ENCODE measurements around the gene EPN3. TPM values are rescaled to one million over a fixed set of nuclear protein-coding genes. Genes with fewer than 3 reads are reported as not detected.
A peak's percentile ranks its signal among the peaks of the same experiment; 100 is the strongest.

Gene EPN3
- total RNA-seq, 3 donors from 2014 or later = 8.2 to 32.8 TPM; not detected in 1

DNA sequence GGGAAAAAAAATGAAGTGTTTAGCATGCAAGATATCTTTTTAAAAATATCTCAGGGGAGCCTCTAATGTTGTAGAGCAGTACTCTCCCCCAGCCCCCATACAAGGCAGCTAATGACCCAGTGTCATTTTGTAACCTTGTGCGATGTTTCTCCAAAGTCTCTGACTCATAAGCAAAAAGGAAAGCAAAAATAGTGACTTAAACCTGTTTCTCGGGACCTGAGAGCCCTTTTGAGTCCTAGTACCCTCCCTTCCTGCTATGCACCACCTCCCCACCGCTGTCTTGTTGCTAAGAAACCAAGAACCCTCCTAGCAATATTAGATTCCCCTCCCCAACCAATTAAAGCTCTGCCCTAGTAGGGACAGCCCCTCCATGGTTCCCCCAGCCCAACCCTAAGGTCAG lies 21.5 kb upstream of the EPN3 start:
- no peak for TF ChIP-seq POLR2AphosphoS5 (IDR thresholded peaks at IDR 0.05)
- intact Hi-C loops (cut with DNase I; ENCODE audit: low total_unique reads) = no loop called here
- Histone ChIP-seq H3K9me3 (no peaks in the 10 kb centered on the region), H3K4me3 (no peak overlapping the region), H3K27ac (peak overlapping the region in 1 of 2 donors; percentile 21), H3K27me3 (no peaks in the 10 kb centered on the region), H3K4me1 (no peaks in the 10 kb centered on the region), H3K36me3 (no peaks in the 10 kb centered on the region)
- DNase-seq (ENCODE audit: low spot score in 2 of 2) = no peak

- Histone ChIP-seq H3K4me3 (no peak overlapping the region), H3K36me3 (no peaks in the 10 kb centered on the region), H3K4me1 (no peaks in the 10 kb centered on the region), H3K9me3 (no peaks in the 10 kb centered on the region), H3K27me3 (no peaks in the 10 kb centered on the region), H3K27ac (no peak overlapping the region)
- intact Hi-C loops (cut with DNase I; ENCODE audit: low total_unique reads) = no loop called here
- TF ChIP-seq POLR2A (IDR thresholded peaks at IDR 0.05) (no peak), POLR2AphosphoS5 (IDR thresholded peaks at IDR 0.05) (no peak), CTCF (IDR thresholded peaks at IDR 0.05) (no peak)
- no peak for DNase-seq (ENCODE audit: low spot score in 2 of 2)
These were observed 19.0 kb upstream of the EPN3 start for GRCh38 chr17:50513495-50513894.

DNA sequence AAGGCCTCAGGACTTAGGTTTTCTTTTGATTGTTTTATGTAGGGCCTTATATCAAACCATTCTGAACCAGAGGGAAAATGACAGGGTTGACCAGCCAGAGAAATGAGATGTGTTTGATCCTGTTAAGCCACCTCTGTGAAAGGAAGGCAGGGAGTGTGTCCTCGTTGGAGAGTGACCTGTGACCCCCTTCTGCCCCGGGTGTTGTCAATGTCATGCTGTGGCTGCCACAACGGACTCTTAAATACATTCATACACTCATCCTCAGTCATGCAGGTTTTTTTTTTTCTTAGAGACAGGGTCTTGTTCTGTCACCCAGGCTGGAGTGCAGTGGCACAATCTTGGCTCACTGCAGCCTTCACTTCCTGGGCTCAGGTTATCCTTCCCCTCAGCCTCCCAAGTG lies 18.1 kb upstream of the EPN3 start:
- Histone ChIP-seq H3K9me3 (no peaks in the 10 kb centered on the region), H3K4me1 (no peaks in the 10 kb centered on the region), H3K4me3 (no peak overlapping the region), H3K36me3 (no peaks in the 10 kb centered on the region), H3K27me3 (no peaks in the 10 kb centered on the region), H3K27ac (peak overlapping the region; percentile 49 to 55)
- TF ChIP-seq POLR2A (IDR thresholded peaks at IDR 0.05) = no peak
- no peak for TF ChIP-seq POLR2AphosphoS5 (IDR thresholded peaks at IDR 0.05)
- no peak for TF ChIP-seq CTCF (IDR thresholded peaks at IDR 0.05)
- DNase-seq (ENCODE audit: low spot score in 2 of 2) = no peak
- intact Hi-C loops (cut with DNase I; ENCODE audit: low total_unique reads) = no loop called here

GRCh38 chr17:50514936-50515702 lies 17.4 kb upstream of the EPN3 start:
- Histone ChIP-seq H3K36me3 (no peaks in the 10 kb centered on the region), H3K27ac (peak overlapping the region; percentile 49 to 55), H3K4me3 (no peak overlapping the region), H3K9me3 (no peaks in the 10 kb centered on the region), H3K27me3 (no peaks in the 10 kb centered on the region), H3K4me1 (no peaks in the 10 kb centered on the region)
- no peak for TF ChIP-seq POLR2A (IDR thresholded peaks at IDR 0.05)
- no peak for TF ChIP-seq CTCF (IDR thresholded peaks at IDR 0.05)
- TF ChIP-seq POLR2AphosphoS5 (IDR thresholded peaks at IDR 0.05) = no peak
- intact Hi-C loops (cut with DNase I; ENCODE audit: low total_unique reads) = no loop called here
- peak in 1 of 2 donors; percentile 85 for DNase-seq (ENCODE audit: low spot score in 2 of 2)

GRCh38 chr17:50517011-50517410 lies 15.5 kb upstream of the EPN3 start:
- no peaks in the 10 kb centered on the region for H3K36me3 ChIP-seq
- H3K27ac ChIP-seq = no peak overlapping the region
- H3K4me1 ChIP-seq = no peaks in the 10 kb centered on the region
- TF ChIP-seq POLR2AphosphoS5 (IDR thresholded peaks at IDR 0.05) (no peak), POLR2A (IDR thresholded peaks at IDR 0.05) (no peak), CTCF (IDR thresholded peaks at IDR 0.05) (no peak)
- no peaks in the 10 kb centered on the region for H3K9me3 ChIP-seq
- no peak for DNase-seq (ENCODE audit: low spot score in 2 of 2)
- no peaks in the 10 kb centered on the region for H3K27me3 ChIP-seq
- H3K4me3 ChIP-seq = no peak overlapping the region
- intact Hi-C loops (cut with DNase I; ENCODE audit: low total_unique reads) = no loop called here

Data from breast epithelium (tissue), 4 donors.